Type B pancreatic cell (in vitro differentiated cells): ENCODE measurements around the gene CDC42EP2. TPM values are rescaled to one million over a fixed set of nuclear protein-coding genes. Genes with fewer than 3 reads are reported as not detected.

Source experiments
- DNase-seq: peaks from one replicate; pipeline ENCODE4 v3.0.0; 2021; ENCODE audit warnings: mixed read lengths; ENCODE audit not compliant: unreplicated experiment; ENCODE audit errors: extremely low spot score
- H3K27ac Mint-ChIP-seq: 2 replicates; pipeline ENCODE4 v1.8.0; 2021; ENCODE audit warnings: mild to moderate bottlenecking, mixed read lengths
- H3K27me3 Mint-ChIP-seq: 2 replicates; pipeline ENCODE4 v1.8.0; 2021; ENCODE audit warnings: mixed read lengths
- H3K36me3 Mint-ChIP-seq: 2 replicates; pipeline ENCODE4 v1.8.0; 2021; ENCODE audit warnings: mixed read lengths
- H3K4me1 Mint-ChIP-seq: one replicate; pipeline ENCODE4 v1.8.0; 2021; ENCODE audit warnings: mixed read lengths; ENCODE audit not compliant: unreplicated experiment
- H3K4me3 Mint-ChIP-seq: 2 replicates; pipeline ENCODE4 v1.8.0; 2021; ENCODE audit warnings: mild to moderate bottlenecking, mixed read lengths
- H3K9me3 Mint-ChIP-seq: 2 replicates; pipeline ENCODE4 v1.8.0; 2021; ENCODE audit warnings: mixed read lengths
- total RNA-seq: library from RNA; stranded (reverse); gene quantifications from 2 replicates; pipeline ENCODE4 v1.2.1, GENCODE V29; 2021; ENCODE audit warnings: low replicate concordance
- TF ChIP-seq, protein P1 (sequence below): fragments of 200-600 bp; sonication (generic); conservative IDR thresholded peaks from 2 replicates; pipeline ENCODE4 v1.5.0; 2021; ENCODE audit warnings: antibody characterized with exemption, mild to moderate bottlenecking

The CDC42EP2 gene
- total RNA-seq, 1 donor from 2014 or later: 9.4 TPM

DNA sequence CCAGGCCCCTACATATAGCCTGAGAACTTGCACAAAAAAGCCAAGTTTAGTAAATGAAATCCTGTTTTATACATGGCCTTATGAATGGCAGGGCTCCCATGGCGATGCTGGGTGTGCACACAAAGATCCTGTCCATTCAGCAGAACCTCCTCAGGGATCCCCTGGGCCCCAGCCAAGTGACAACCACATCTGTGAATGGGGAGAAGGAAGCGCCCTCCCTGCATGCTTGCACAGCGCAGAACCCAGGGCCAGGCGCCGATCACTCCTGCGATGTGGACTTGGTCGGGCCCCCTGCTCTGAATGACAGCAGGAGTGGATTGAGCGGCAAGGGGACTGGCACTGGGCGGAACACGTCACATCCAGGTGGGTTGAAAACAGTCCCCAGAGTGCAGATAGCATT, 4.5 kb upstream of the CDC42EP2 start:
- no peak for DNase-seq
- H3K4me1 Mint-ChIP-seq: peaks cover 29% of the 10 kb centered on the region
- H3K36me3 Mint-ChIP-seq: peaks cover under 1% of the 10 kb centered on the region
- peaks cover 9% of the 10 kb centered on the region for H3K27me3 Mint-ChIP-seq
- no peaks in the 10 kb centered on the region for H3K9me3 Mint-ChIP-seq
- H3K4me3 Mint-ChIP-seq: no peak overlapping the region
- TF ChIP-seq, protein P1, sequence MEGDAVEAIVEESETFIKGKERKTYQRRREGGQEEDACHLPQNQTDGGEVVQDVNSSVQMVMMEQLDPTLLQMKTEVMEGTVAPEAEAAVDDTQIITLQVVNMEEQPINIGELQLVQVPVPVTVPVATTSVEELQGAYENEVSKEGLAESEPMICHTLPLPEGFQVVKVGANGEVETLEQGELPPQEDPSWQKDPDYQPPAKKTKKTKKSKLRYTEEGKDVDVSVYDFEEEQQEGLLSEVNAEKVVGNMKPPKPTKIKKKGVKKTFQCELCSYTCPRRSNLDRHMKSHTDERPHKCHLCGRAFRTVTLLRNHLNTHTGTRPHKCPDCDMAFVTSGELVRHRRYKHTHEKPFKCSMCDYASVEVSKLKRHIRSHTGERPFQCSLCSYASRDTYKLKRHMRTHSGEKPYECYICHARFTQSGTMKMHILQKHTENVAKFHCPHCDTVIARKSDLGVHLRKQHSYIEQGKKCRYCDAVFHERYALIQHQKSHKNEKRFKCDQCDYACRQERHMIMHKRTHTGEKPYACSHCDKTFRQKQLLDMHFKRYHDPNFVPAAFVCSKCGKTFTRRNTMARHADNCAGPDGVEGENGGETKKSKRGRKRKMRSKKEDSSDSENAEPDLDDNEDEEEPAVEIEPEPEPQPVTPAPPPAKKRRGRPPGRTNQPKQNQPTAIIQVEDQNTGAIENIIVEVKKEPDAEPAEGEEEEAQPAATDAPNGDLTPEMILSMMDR: no peak
- H3K27ac Mint-ChIP-seq: no peak overlapping the region

DNA sequence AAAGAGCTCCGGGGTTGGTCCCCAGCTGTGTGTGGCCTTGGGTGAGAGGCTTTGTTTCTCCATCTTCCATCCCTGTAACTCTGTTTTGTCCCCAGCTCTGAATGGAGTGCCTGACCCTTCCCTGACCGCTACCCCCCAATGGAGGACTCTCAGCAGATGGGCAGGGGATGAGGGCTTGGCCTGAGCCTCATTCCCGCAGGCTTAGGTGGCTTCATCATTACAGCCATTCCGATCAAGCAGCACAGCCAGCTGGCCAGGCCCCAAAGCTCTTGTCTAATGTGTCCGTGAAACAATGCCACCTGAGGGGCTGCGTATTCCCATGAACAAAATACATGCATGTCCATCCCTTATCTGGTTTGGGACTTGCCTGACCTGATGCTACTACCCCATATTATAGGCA, 3.9 kb upstream of the CDC42EP2 start:
- no peaks in the 10 kb centered on the region for H3K36me3 Mint-ChIP-seq
- peak overlapping the region; percentile 72 for H3K27ac Mint-ChIP-seq
- H3K4me3 Mint-ChIP-seq: peak overlapping the region; percentile 44
- no peaks in the 10 kb centered on the region for H3K9me3 Mint-ChIP-seq
- no peak for DNase-seq
- H3K27me3 Mint-ChIP-seq: peaks cover 9% of the 10 kb centered on the region
- TF ChIP-seq, protein P1: no peak
- peaks cover 27% of the 10 kb centered on the region for H3K4me1 Mint-ChIP-seq

DNA sequence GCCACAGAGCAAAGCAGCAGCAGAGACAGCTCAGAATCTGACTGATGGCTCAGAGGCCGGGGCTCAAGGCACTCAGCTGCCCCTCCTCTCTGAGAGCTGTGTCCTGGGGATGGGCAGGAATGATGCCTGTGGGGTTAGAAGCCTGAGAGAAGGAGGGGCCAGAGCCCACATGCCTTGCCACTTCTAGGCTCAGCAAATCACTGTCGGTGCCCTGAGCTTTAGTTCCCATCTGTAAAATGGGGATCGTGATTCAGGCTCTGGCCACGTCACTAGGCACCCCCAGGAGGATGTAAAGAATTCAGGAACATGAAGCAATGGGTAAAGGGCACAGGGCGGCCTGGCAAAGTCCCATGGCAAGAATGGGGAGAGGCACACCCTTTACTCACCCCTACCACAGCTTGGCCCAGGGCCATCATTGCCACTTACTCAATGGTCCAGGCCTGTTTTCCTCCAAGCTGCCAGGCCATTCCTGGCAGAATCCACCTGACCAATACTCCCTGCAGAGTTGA, 3.4 kb upstream of the CDC42EP2 start:
- Mint-ChIP-seq H3K4me1 (peaks cover 30% of the 10 kb centered on the region), H3K4me3 (peak overlapping the region; percentile 44), H3K27me3 (peaks cover 9% of the 10 kb centered on the region), H3K36me3 (no peaks in the 10 kb centered on the region), H3K27ac (peak overlapping the region; percentile 72), H3K9me3 (no peaks in the 10 kb centered on the region)
- no peak for DNase-seq
- TF ChIP-seq, protein P1: no peak

DNA sequence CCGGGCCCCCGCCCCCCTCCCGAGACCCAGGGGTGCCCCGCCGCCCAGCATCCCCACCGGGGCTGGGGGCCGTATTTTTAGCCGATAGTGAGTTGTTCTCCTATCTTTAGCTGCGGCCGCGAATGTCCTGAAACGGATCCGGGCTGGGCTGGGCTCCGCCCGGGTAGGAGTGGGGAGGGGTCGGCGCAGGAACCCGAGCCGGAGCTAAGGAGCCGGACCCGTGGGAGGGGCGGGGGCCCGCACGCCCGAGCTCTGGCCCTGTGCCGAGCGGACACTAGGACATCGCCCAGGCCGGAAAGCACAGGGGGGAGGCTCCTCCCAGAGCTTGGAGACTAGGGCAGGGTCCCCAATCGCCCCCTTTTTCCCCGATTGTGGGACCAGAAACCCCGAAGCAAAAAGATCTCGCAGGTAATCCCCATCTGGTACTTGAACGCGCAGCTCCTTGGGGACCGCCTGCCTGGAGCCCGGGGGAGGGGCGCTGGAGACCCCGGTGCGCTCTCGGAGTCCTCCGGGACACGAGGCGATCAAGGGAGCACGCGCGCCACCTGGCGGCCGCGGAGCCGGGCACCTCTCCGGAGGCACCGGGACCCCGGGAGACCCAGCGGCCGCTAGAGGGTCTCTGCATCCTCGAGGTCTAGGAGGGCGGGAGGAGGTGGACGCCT, 669 bp downstream of the CDC42EP2 start:
- peaks cover 9% of the 10 kb centered on the region for H3K27me3 Mint-ChIP-seq
- H3K4me1 Mint-ChIP-seq: peaks cover 31% of the 10 kb centered on the region
- no peaks in the 10 kb centered on the region for H3K36me3 Mint-ChIP-seq
- H3K9me3 Mint-ChIP-seq: no peaks in the 10 kb centered on the region
- peak overlapping the region; percentile 30 for H3K27ac Mint-ChIP-seq
- TF ChIP-seq, protein P1: peak; percentile 100
- peak overlapping the region; percentile 87 for H3K4me3 Mint-ChIP-seq
- DNase-seq: peak; percentile 92

DNA sequence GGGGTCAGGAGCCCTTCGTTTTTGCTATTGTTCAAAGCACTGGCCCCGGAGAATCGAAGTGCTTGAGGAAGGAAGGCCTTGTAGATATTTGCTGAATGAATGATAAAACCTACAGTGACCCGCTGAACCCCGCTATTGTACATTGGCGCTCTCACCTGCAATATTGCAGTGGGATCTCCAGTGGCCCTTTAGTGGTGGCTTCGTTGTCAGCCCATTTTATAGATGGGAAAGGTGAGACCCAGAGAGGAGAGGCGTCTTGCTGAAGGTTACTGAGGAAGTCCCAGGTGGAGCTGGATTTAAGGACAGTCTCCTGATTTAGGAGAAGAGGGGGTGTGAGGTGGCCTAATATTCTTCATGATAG, 1.2 kb downstream of the CDC42EP2 start:
- no peak for DNase-seq
- Mint-ChIP-seq H3K36me3 (no peaks in the 10 kb centered on the region), H3K4me1 (peaks cover 28% of the 10 kb centered on the region), H3K9me3 (no peaks in the 10 kb centered on the region), H3K4me3 (peak overlapping the region; percentile 87), H3K27me3 (peaks cover 9% of the 10 kb centered on the region), H3K27ac (peak overlapping the region; percentile 30)
- TF ChIP-seq, protein P1: peak; percentile 60
